IPS-20b (cell line): ENCODE results near the gene NF1.
"Not testable (repeated sequence)": the region's sequence is repeated elsewhere in the genome, so short reads cannot be mapped to it uniquely, and the experiment has no call there.

ENCODE experiments used
- H3K27ac ChIP-seq: one replicate; pipeline ENCODE4 v1.5.1; 2013; ENCODE audit warnings: low read length
- H3K27me3 ChIP-seq: 2 replicates; pipeline ENCODE4 v1.6.1; 2013; ENCODE audit warnings: mild to moderate bottlenecking, low read length, inconsistent platforms; ENCODE audit not compliant: insufficient read depth
- H3K36me3 ChIP-seq: 2 replicates; pipeline ENCODE4 v1.6.1; 2013; ENCODE audit warnings: low read depth, mild to moderate bottlenecking, inconsistent platforms, low read length, moderate library complexity; ENCODE audit not compliant: insufficient read depth
- H3K4me1 ChIP-seq: 2 replicates; pipeline ENCODE4 v1.6.1; 2013; ENCODE audit warnings: mild to moderate bottlenecking, control low read depth, inconsistent platforms, low read length, moderate library complexity; ENCODE audit not compliant: insufficient read depth
- H3K4me3 ChIP-seq: 2 replicates; pipeline ENCODE4 v1.5.1; 2013; ENCODE audit warnings: mild to moderate bottlenecking, low read length, inconsistent platforms
- H3K9ac ChIP-seq: 2 replicates; pipeline ENCODE4 v1.6.1; 2013; ENCODE audit warnings: low read depth, mild to moderate bottlenecking, inconsistent platforms, low read length, moderate library complexity
- H3K9me3 ChIP-seq: 2 replicates; pipeline ENCODE4 v1.6.1; 2013; ENCODE audit warnings: mild to moderate bottlenecking, low read depth, low read length, inconsistent platforms; ENCODE audit not compliant: insufficient read depth

Gene NF1

GRCh38 chr17:31167111-31167510 lies 72.3 kb downstream of the NF1 start:
- no peaks in the 10 kb centered on the region for H3K4me1 ChIP-seq
- no peak overlapping the region for H3K27ac ChIP-seq
- no peaks in the 10 kb centered on the region for H3K27me3 ChIP-seq
- H3K4me3 ChIP-seq: no peak overlapping the region
- no peaks in the 10 kb centered on the region for H3K9me3 ChIP-seq
- peaks cover 9% of the 10 kb centered on the region; the same call in 1 of the 2 replicates for H3K36me3 ChIP-seq
- H3K9ac ChIP-seq: no peak overlapping the region

- no peak overlapping the region for H3K4me3 ChIP-seq
- H3K36me3 ChIP-seq: no peaks in the 10 kb centered on the region
Measured at GRCh38 chr17:31171701-31172100, 76.9 kb downstream of the NF1 start.

GRCh38 chr17:31172388-31172787 lies 77.6 kb downstream of the NF1 start:
- H3K36me3 ChIP-seq: no peaks in the 10 kb centered on the region
- no peak overlapping the region for H3K27ac ChIP-seq
- no peaks in the 10 kb centered on the region for H3K27me3 ChIP-seq
- no peak overlapping the region for H3K9ac ChIP-seq
- H3K4me1 ChIP-seq: no peaks in the 10 kb centered on the region
- H3K4me3 ChIP-seq: no peak overlapping the region
- H3K9me3 ChIP-seq: no peaks in the 10 kb centered on the region

More at GRCh38 chr17:31171701-31172100, 76.9 kb downstream of the NF1 start:
- Histone ChIP-seq H3K27ac (no peak overlapping the region), H3K4me1 (no peaks in the 10 kb centered on the region), H3K9ac (no peak overlapping the region), H3K9me3 (no peaks in the 10 kb centered on the region), H3K27me3 (no peaks in the 10 kb centered on the region)

DNA sequence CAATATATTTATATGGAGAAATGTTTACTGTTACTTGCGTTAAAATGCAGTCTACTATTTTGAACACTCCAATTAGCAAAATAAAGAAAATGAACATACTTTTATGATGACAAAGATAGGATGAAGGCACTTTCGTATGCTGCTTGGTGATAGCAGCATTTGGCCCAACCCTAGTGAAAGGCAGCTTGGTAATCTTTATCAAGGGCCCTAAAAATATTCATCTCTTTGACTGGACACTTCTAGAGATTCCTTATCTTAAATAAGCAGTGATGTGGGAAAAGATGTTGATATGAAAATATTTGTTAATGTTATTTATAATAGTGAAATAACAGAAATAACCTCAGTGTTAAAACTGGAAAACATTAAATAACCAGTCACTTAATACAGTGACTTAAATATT lies 79.4 kb downstream of the NF1 start:
- no peaks in the 10 kb centered on the region for H3K36me3 ChIP-seq
- H3K27me3 ChIP-seq: no peaks in the 10 kb centered on the region
- H3K9ac ChIP-seq: no peak overlapping the region
- no peaks in the 10 kb centered on the region for H3K4me1 ChIP-seq
- no peak overlapping the region for H3K4me3 ChIP-seq
- H3K9me3 ChIP-seq: no peaks in the 10 kb centered on the region
- no peak overlapping the region for H3K27ac ChIP-seq

DNA sequence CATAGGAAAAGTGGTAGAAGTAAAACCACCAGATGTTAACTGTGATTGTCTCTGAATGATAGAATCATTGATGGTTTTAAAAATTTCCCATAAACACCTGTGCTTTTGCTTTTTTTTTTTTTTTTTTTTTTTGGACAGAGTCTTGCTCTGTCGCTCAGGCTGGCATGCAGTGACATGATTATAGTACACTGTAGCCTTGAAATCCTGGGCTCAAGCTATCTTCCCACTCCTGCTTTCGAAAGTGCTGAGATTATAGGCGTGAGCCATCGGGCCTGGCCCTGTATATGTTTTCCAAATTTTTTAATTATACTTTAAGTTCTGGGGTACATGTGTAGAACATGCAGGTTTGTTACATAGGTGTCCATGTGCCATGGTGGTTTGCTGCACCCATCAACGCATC lies 80.5 kb downstream of the NF1 start:
- H3K4me3 ChIP-seq: no peak overlapping the region
- H3K4me1 ChIP-seq: no peaks in the 10 kb centered on the region
- no peak overlapping the region for H3K9ac ChIP-seq
- H3K9me3 ChIP-seq: no peaks in the 10 kb centered on the region
- H3K27me3 ChIP-seq: no peaks in the 10 kb centered on the region
- H3K36me3 ChIP-seq: no peaks in the 10 kb centered on the region
- no peak overlapping the region for H3K27ac ChIP-seq

DNA sequence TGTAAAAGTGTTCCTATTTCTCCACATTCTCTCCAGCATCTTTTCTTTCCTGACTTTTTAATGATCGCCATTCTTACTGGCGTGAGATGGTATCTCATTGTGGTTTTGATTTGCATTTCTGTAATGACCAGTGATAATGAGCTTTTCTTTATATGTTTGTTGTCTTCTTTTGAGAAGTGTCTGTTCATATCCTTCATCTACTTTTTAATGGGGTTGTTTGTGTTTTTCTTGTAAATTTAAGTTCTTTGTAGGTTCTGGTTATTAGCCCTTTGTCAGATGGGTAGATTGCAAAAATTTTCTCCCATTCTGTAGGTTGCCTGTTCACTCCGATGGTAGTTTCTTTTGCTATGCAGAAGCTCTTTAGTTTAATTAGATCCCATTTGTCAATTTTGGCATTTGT lies 81.4 kb downstream of the NF1 start:
- not testable (repeated sequence) for H3K36me3 ChIP-seq, H3K4me3 ChIP-seq, H3K27me3 ChIP-seq, H3K27ac ChIP-seq, H3K4me1 ChIP-seq, H3K9ac ChIP-seq, H3K9me3 ChIP-seq

GRCh38 chr17:31178951-31179350 lies 84.2 kb downstream of the NF1 start:
- not testable (repeated sequence) for H3K27me3 ChIP-seq, H3K9me3 ChIP-seq, H3K27ac ChIP-seq, H3K9ac ChIP-seq, H3K4me3 ChIP-seq, H3K4me1 ChIP-seq
- peaks cover 23% of the 10 kb centered on the region for H3K36me3 ChIP-seq

- H3K27me3 ChIP-seq: no peaks in the 10 kb centered on the region
- H3K4me1 ChIP-seq: no peaks in the 10 kb centered on the region
- H3K4me3 ChIP-seq: no peak overlapping the region
- H3K36me3 ChIP-seq: no peaks in the 10 kb centered on the region; the same call in 1 of the 2 replicates
- H3K9me3 ChIP-seq: no peaks in the 10 kb centered on the region
- no peak overlapping the region for H3K9ac ChIP-seq
- H3K27ac ChIP-seq: no peak overlapping the region
Measured at GRCh38 chr17:31195305-31195704, 100.5 kb downstream of the NF1 start.

DNA sequence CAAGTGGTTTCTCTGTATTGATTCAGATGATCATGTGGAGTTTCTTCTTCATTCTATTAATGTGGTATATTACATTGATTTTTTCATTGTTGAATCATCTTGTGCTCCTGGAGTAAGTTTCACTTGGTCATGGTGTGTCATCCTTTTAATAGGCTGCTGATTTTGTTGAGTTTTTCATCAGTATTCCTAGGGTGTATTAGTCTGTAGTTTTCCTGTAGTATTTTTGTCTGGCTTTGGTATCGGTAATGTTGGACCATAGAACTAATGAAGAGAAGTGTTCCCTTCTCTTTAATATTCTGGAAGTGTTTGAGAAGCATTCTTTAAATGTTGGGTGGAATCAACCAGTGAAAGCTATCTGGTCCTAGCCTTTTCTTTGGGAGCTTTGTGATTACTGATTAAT lies 103.2 kb downstream of the NF1 start:
- H3K36me3 ChIP-seq: peaks cover 8% of the 10 kb centered on the region
- H3K9ac ChIP-seq: no peak overlapping the region
- no peaks in the 10 kb centered on the region for H3K27me3 ChIP-seq
- no peaks in the 10 kb centered on the region for H3K4me1 ChIP-seq
- no peaks in the 10 kb centered on the region for H3K9me3 ChIP-seq
- no peak overlapping the region for H3K4me3 ChIP-seq
- H3K27ac ChIP-seq: no peak overlapping the region

- H3K27ac ChIP-seq: not testable (repeated sequence)
Measured at GRCh38 chr17:31198666-31199065, 103.9 kb downstream of the NF1 start.

GRCh38 chr17:31200287-31200686 lies 105.5 kb downstream of the NF1 start:
- Histone ChIP-seq H3K9ac (no peak overlapping the region), H3K4me1 (no peaks in the 10 kb centered on the region), H3K9me3 (no peaks in the 10 kb centered on the region), H3K36me3 (peaks cover 8% of the 10 kb centered on the region), H3K4me3 (no peak overlapping the region), H3K27ac (no peak overlapping the region), H3K27me3 (no peaks in the 10 kb centered on the region)

More at GRCh38 chr17:31198666-31199065, 103.9 kb downstream of the NF1 start:
- H3K36me3 ChIP-seq, H3K4me1 ChIP-seq, H3K9me3 ChIP-seq, H3K27me3 ChIP-seq, H3K4me3 ChIP-seq, H3K9ac ChIP-seq: not testable (repeated sequence)

GRCh38 chr17:31202968-31203367 lies 108.2 kb downstream of the NF1 start:
- Histone ChIP-seq H3K27me3 (no peaks in the 10 kb centered on the region), H3K9me3 (no peaks in the 10 kb centered on the region), H3K9ac (no peak overlapping the region), H3K27ac (no peak overlapping the region), H3K4me3 (no peak overlapping the region), H3K4me1 (no peaks in the 10 kb centered on the region), H3K36me3 (peaks cover 8% of the 10 kb centered on the region)
